CD4-positive, alpha-beta T cell treated with Interleukin-17A for 1 hour (primary cell): ENCODE measurements around the gene SRM.
"Not testable (repeated sequence)": the region's sequence is repeated elsewhere in the genome, so short reads cannot be mapped to it uniquely, and the experiment has no call there.

Source experiments
- DNase-seq: peaks from one replicate; pipeline ENCODE4 v3.0.0-alpha.2; 2020

The SRM gene

GRCh38 chr1:11044086-11044848 lies 15.6 kb downstream of the SRM start:
- no peak for DNase-seq

GRCh38 chr1:11042995-11043874 lies 16.6 kb downstream of the SRM start:
- no peak for DNase-seq

GRCh38 chr1:11042065-11042464 lies 17.8 kb downstream of the SRM start:
- no peak for DNase-seq

- DNase-seq = no peak
Observed at GRCh38 chr1:11041048-11041447, 18.8 kb downstream of the SRM start.

DNA sequence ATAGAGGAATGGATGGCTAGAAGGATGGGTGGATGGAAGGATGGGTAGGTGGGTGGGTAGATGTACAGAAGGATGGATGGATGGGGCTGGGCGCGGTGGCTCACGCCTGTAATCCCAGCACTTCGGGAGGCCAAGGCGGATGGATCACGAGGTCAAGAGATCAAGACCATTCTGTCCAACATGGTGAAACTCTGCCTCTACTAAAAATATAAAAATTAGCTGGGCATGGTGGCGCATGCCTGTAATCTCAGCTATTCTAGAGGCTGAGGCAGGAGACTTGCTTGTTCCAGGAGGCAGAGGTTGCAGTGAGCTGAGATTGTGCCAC lies 19.8 kb downstream of the SRM start:
- not testable (repeated sequence) for DNase-seq

DNA sequence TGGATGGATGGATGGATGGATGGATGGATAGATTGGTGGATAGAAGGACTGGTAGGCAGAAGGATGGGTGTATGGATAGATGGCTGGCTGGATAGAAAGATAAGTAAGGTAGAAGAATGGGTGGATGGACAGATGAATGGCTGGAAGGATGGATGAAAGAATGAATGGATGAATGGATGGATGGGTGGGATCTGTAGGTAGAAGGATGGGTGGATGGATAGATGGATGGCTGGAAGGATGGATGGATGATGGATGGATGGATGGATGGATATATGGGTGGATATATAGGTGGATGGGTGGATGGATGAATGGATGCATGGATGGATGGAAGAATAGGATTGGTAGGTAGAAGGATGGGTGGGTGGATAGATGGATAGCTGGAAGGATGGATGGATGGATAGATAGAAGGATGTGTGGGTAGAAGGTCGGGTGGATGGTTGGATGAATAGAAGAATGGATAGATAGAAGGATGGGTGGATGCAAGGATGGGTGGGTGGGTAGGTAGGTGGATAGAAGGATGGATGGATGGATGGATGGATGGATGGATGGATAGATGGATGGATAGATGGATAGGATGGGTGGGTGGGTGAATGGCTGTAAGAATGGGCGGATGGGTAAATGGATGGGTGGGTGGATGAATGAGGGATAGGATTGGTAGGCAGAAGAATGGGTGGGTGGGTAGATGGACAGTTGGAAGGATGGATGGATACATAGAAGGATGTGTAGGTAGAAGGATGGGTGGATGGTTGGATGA lies 20.3 kb downstream of the SRM start:
- DNase-seq = no peak

DNA sequence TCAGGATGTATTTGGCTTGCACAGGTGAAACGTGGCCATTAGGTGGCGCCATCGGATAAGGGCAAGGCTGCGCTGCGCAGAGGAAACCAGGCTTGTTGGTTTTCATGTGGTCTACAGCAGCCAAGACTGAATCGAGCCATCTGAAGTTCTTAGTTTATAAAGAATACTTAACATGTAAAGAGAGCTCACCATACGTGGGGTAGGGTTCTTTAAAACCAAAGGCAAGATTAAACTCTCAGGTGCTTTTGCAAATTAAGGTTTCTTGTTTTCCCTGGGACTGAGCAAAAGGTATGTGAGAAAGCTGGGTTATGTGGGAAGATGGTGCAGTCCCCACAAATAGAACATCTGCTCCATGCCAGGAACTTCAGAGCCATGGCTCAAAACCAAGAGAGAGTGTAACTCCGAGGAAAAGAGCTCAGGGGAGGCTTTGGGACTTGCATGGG lies 22.1 kb downstream of the SRM start:
- DNase-seq = peak; percentile 91

DNA sequence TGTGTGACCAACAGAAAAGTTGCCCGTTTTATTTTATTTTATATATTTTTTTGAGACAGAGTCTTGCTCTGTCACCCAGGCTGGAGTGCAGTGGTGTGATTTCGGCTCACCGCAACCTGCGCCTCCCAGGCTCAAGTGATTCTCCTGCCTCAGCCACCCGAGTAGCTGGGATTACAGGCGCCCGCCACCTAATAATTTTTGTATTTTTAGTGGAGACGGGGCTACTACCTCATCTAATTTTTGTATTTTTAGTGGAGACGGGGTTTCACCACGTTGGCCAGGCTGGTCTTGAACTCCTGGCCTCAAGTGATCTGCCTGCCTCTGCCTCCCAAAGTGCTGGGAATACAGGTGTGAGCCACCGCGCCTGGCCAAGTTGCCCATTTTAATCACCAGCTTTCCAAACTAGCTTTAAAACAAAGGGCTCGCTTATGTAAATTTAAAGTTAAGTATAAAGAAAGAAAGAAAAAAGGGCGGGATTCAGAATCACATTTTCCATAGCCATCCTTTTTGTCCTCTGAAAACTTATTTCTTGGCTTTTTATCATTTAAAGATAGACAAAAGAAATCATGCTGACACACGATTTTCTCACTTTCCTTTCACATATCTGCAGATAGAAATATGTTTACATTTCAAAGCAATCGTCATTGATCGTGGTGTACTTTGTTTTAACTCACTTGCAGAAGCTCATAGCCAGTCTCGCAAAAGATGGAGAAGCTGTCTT lies 22.6 kb downstream of the SRM start:
- not testable (repeated sequence) for DNase-seq

DNA sequence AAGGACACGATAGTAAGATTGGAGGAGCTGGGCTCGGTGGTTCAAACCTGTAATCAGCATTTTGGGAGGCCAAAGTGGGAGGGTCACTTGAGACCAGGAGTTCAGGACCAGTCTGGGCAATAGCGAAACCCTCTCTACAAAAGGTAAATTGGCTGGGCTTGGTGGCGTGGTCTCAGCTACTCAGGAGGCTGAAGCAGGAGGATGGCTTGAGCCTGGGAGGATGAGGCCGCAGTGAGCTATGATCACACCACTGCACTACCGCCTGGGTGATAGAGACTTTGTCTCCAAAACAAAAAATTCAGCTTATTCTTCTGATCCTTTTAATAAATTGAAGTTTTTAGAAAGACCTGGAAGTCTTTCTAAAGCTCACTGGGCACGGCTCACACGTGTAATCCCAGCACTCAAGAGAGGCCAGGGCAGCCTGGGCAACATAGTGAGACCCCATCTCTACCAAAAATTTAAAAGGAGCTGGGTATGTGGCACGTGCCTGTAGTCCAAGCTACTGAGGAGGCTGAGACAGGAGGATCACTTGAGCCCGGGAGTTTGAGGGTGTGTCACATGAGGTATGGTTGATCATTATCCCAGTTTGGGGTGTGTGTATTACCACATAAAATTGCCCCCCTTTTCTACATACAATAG lies 28.1 kb downstream of the SRM start:
- no peak for DNase-seq

DNA sequence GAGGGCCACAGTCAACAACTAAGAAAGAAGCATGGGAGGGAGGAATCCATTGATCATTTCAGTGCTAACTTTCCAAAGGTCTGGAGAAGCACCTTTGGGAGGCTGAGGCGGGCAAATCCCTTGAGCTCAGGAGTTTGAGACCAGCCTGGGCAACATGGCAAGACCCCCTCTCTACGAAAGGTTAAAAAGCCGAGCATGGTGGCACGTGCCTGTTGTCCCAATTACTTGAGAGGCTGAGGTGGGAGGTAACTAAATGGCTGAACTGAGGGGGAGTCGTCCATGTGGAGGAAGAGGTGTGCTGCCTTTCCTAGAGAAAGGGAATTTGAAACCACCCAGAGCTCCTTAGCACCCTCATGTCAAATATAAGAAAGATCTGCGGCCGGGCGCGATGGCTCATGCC lies 29.0 kb downstream of the SRM start:
- DNase-seq = no peak

- no peak for DNase-seq
Observed at GRCh38 chr1:11028018-11028417, 31.8 kb downstream of the SRM start.

GRCh38 chr1:11027316-11027715 lies 32.5 kb downstream of the SRM start:
- DNase-seq = no peak

GRCh38 chr1:11026903-11027302 lies 32.9 kb downstream of the SRM start:
- DNase-seq = no peak

- DNase-seq = no peak
Observed at GRCh38 chr1:11026052-11026451, 33.8 kb downstream of the SRM start.

GRCh38 chr1:11025618-11026017 lies 34.2 kb downstream of the SRM start:
- no peak for DNase-seq

GRCh38 chr1:11024874-11025203 lies 35.0 kb downstream of the SRM start:
- no peak for DNase-seq

GRCh38 chr1:11024154-11024873 lies 35.5 kb downstream of the SRM start:
- DNase-seq = no peak

DNA sequence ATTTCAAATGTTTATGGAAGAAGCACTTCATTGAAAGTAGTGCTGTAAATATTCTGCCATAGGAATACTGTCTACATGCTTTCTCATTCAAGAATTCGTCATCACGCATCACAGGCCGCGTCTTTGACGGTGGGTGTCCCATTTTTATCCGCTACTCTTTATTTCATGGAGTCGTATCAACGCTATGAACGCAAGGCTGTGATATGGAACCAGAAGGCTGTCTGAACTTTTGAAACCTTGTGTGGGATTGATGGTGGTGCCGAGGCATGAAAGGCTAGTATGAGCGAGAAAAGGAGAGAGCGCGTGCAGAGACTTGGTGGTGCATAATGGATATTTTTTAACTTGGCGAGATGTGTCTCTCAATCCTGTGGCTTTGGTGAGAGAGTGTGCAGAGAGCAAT lies 36.6 kb downstream of the SRM start:
- no peak for DNase-seq

GRCh38 chr1:11019971-11020370 lies 39.8 kb downstream of the SRM start:
- no peak for DNase-seq

DNA sequence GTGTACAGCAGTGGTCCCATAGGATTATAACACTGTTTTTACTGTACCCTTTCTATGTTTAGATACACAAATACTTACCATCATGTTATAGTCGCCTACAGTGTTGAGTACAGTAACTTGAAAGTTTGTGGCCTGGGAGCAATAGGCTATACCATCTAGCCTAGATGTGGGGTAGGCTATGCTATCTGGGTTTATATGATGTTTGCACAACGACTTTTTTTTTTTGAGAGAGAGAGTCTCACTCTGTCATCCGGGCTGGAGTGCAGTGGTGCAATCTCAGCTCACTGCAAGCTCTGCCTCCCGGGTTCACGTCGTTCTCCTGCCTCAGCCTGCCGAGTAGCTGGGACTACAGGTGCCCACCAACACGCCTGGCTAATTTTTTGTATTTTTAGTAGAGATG lies 40.5 kb downstream of the SRM start:
- DNase-seq = not testable (repeated sequence)

GRCh38 chr1:11013160-11013531 lies 46.7 kb downstream of the SRM start:
- no peak for DNase-seq
